H9 (cell line): ENCODE data around the gene MYL2. TPM values are rescaled to one million over a fixed set of nuclear protein-coding genes. Genes with fewer than 3 reads are reported as not detected.
A peak's percentile ranks its signal among the peaks of the same experiment; 100 is the strongest.

Experiments
- DNase-seq: peaks from one replicate; pipeline ENCODE4 v3.0.0-alpha.2; 2017
- H2AFZ ChIP-seq: one replicate; pipeline ENCODE4 v1.6.1; 2013; ENCODE audit warnings: mild to moderate bottlenecking, low read length, control low read depth, moderate library complexity
- H2AK5ac ChIP-seq: 2 replicates; pipeline ENCODE4 v1.6.1; 2013; ENCODE audit warnings: low read length, control low read depth, mixed read lengths; ENCODE audit not compliant: insufficient read length
- H2BK120ac ChIP-seq: one replicate; pipeline ENCODE4 v1.6.1; 2013; ENCODE audit warnings: low read depth, mild to moderate bottlenecking, low read length, control low read depth, inconsistent platforms; ENCODE audit not compliant: poor library complexity, severe bottlenecking
- H2BK12ac ChIP-seq: 2 replicates; pipeline ENCODE4 v1.6.1; 2013; ENCODE audit warnings: low read length, control low read depth, mixed read lengths, low read depth; ENCODE audit not compliant: insufficient read length
- H2BK15ac ChIP-seq: 2 replicates; pipeline ENCODE4 v1.6.1; 2013; ENCODE audit warnings: low read depth, low read length, control low read depth
- H2BK20ac ChIP-seq: one replicate; pipeline ENCODE4 v1.6.1; 2013; ENCODE audit warnings: low read depth, mild to moderate bottlenecking, low read length, control low read depth, inconsistent platforms; ENCODE audit not compliant: poor library complexity, severe bottlenecking
- H2BK5ac ChIP-seq: 2 replicates; pipeline ENCODE4 v1.6.1; 2013; ENCODE audit warnings: low read length, control low read depth, mixed read lengths; ENCODE audit not compliant: insufficient read length
- H3K14ac ChIP-seq: 2 replicates; pipeline ENCODE4 v1.6.1; 2013; ENCODE audit warnings: low read length, control low read depth; ENCODE audit not compliant: insufficient read depth
- H3K18ac ChIP-seq: 2 replicates; pipeline ENCODE4 v1.6.1; 2013; ENCODE audit warnings: low read depth, mild to moderate bottlenecking, mixed read lengths, low read length, control low read depth; ENCODE audit not compliant: insufficient read length
- H3K23ac ChIP-seq: 2 replicates; pipeline ENCODE4 v1.6.1; 2013; ENCODE audit warnings: low read length, control low read depth, mixed read lengths, low read depth; ENCODE audit not compliant: insufficient read length
- H3K23me2 ChIP-seq: 2 replicates; pipeline ENCODE4 v1.6.1; 2013; ENCODE audit warnings: low read depth, mild to moderate bottlenecking, mixed read lengths, low read length, control low read depth; ENCODE audit not compliant: insufficient read length, poor library complexity, severe bottlenecking
- H3K27ac ChIP-seq: 2 replicates; pipeline ENCODE4 v1.5.1; 2013; ENCODE audit warnings: low read length, control low read depth, mixed read lengths, low read depth; ENCODE audit not compliant: insufficient read length
- H3K27me3 ChIP-seq: 2 replicates; pipeline ENCODE4 v1.6.1; 2013; ENCODE audit warnings: low read length, control low read depth, inconsistent platforms; ENCODE audit not compliant: insufficient read depth
- H3K4ac ChIP-seq: 2 replicates; pipeline ENCODE4 v1.6.1; 2013; ENCODE audit warnings: low read depth, mild to moderate bottlenecking, control low read depth, inconsistent platforms, low read length, moderate library complexity
- H3K4me1 ChIP-seq: 2 replicates; pipeline ENCODE4 v1.6.1; 2013; ENCODE audit warnings: low read length, control low read depth, inconsistent platforms; ENCODE audit not compliant: insufficient read depth
- H3K4me2 ChIP-seq: 2 replicates; pipeline ENCODE4 v1.6.1; 2013; ENCODE audit warnings: low read length, control low read depth, mixed read lengths; ENCODE audit not compliant: insufficient read length, insufficient read depth
- H3K56ac ChIP-seq: 2 replicates; pipeline ENCODE4 v1.6.1; 2013; ENCODE audit warnings: low read depth, mild to moderate bottlenecking, mixed read lengths, low read length, control low read depth; ENCODE audit not compliant: insufficient read length
- H3K79me1 ChIP-seq: 2 replicates; pipeline ENCODE4 v1.6.1; 2013; ENCODE audit warnings: low read depth, mild to moderate bottlenecking, moderate library complexity, low read length, control low read depth, inconsistent platforms; ENCODE audit not compliant: insufficient read depth, poor library complexity, severe bottlenecking
- H3K79me2 ChIP-seq: 2 replicates; pipeline ENCODE4 v1.6.1; 2013; ENCODE audit warnings: low read length, control low read depth, inconsistent platforms; ENCODE audit not compliant: insufficient read depth
- H3K9ac ChIP-seq: 2 replicates; pipeline ENCODE4 v1.6.1; 2013; ENCODE audit warnings: low read length, control low read depth, mixed read lengths; ENCODE audit not compliant: insufficient read length; ENCODE audit errors: extremely low read depth
- H3K9me3 ChIP-seq: one replicate; pipeline ENCODE4 v1.6.1; 2013; ENCODE audit warnings: low read depth, low read length, inconsistent platforms; ENCODE audit not compliant: control insufficient read depth
- H3T11ph ChIP-seq: one replicate; pipeline ENCODE4 v1.6.1; 2013; ENCODE audit warnings: mild to moderate bottlenecking, low read length, control low read depth, inconsistent platforms
- H4K20me1 ChIP-seq: one replicate; pipeline ENCODE4 v1.6.1; 2013; ENCODE audit not compliant: control insufficient read depth, insufficient read length, insufficient read depth
- H4K5ac ChIP-seq: 2 replicates; pipeline ENCODE4 v1.6.1; 2013; ENCODE audit warnings: low read depth, mild to moderate bottlenecking, mixed read lengths, low read length, control low read depth; ENCODE audit not compliant: insufficient read length
- H4K8ac ChIP-seq: replicated peaks from 2 replicates; pipeline ENCODE4 v1.6.1; 2013; ENCODE audit warnings: low read length, control low read depth, mixed read lengths, low read depth; ENCODE audit not compliant: insufficient read length
- H4K91ac ChIP-seq: 2 replicates; pipeline ENCODE4 v1.6.1; 2013; ENCODE audit warnings: low read depth, mild to moderate bottlenecking, moderate library complexity, mixed read lengths, low read length, control low read depth; ENCODE audit not compliant: insufficient read length
- H3K27ac Mint-ChIP-seq, 3 experiments: 2 replicates in 2 of 3; 3 replicates in 1 of 3; pipeline ENCODE4 v1.8.0; 2020 to 2021; ENCODE audit warnings: mixed read lengths in 3 of 3, mild to moderate bottlenecking in 1 of 3, moderate library complexity in 1 of 3
- H3K27me3 Mint-ChIP-seq: 2 replicates; pipeline ENCODE4 v1.8.0; 2021; ENCODE audit warnings: low read depth, mild to moderate bottlenecking, moderate library complexity, mixed read lengths
- H3K36me3 Mint-ChIP-seq, 3 experiments: 2 replicates in 2 of 3; 3 replicates in 1 of 3; pipeline ENCODE4 v1.8.0; 2020 to 2021; ENCODE audit warnings: low read depth in 3 of 3, mixed read lengths in 3 of 3; ENCODE audit not compliant: insufficient read depth in 1 of 3
- H3K4me1 Mint-ChIP-seq, 2 experiments: 2 replicates each; pipeline ENCODE4 v1.8.0; 2020; ENCODE audit warnings: mixed read lengths in 2 of 2
- H3K4me3 Mint-ChIP-seq, 2 experiments: 2 replicates in 1 of 2; 3 replicates in 1 of 2; pipeline ENCODE4 v1.8.0; 2020 to 2021; ENCODE audit warnings: mild to moderate bottlenecking in 2 of 2, mixed read lengths in 2 of 2, moderate library complexity in 1 of 2
- H3K9me3 Mint-ChIP-seq, 2 experiments: 2 replicates in 1 of 2; 3 replicates in 1 of 2; pipeline ENCODE4 v1.8.0; 2020; ENCODE audit warnings: mild to moderate bottlenecking in 2 of 2, mixed read lengths in 2 of 2, moderate library complexity in 1 of 2
- CTCF ChIP-seq: fragments of 200-600 bp; sonication (generic); conservative IDR thresholded peaks from 3 replicates; pipeline ENCODE4 v1.8.0; 2021; ENCODE audit warnings: antibody characterized with exemption, mild to moderate bottlenecking
- WGBS: extraction: QIAGEN DNeasy Blood & Tissue Kit; methylation state at CpG from one replicate; pipeline ENCODE4 v1.1.7; 2013; ENCODE audit warnings: missing lambda C conversion rate, low lambda C conversion rate, mixed read lengths; ENCODE audit not compliant: insufficient read length; ENCODE audit errors: extremely low coverage; 5-methylcytosine and 5-hydroxymethylcytosine counted together
- total RNA-seq: library from RNA; stranded (reverse); gene quantifications from 2 replicates; pipeline ENCODE4 v1.2.1, GENCODE V29; 2021

The MYL2 gene
- total RNA-seq, 1 experiment from 2014 or later, result not detected

- Histone ChIP-seq H2BK120ac (no peak overlapping the region), H3K14ac (no peak overlapping the region; the same call in 1 of the 2 replicates), H3K23ac (no peak overlapping the region), H3K27me3 (no peaks in the 10 kb centered on the region), H2BK5ac (no peak overlapping the region), H3K9me3 (no peaks in the 10 kb centered on the region), H3K4me2 (no peak overlapping the region), H3T11ph (no peak overlapping the region), H3K4ac (no peak overlapping the region), H2BK20ac (no peak overlapping the region), H4K5ac (no peak overlapping the region), H3K9ac (no peak overlapping the region), H3K79me2 (no peaks in the 10 kb centered on the region), H3K4me1 (peaks cover 3% of the 10 kb centered on the region; the same call in 1 of the 2 replicates), H2AK5ac (no peak overlapping the region), H4K91ac (no peak overlapping the region), H3K79me1 (no peaks in the 10 kb centered on the region), H3K23me2 (no peaks in the 10 kb centered on the region), H4K20me1 (no peaks in the 10 kb centered on the region), H2BK12ac (no peak overlapping the region), H2AFZ (no peak overlapping the region), H3K27ac (no peak overlapping the region), H4K8ac (no peak overlapping the region), H2BK15ac (no peak overlapping the region), H3K56ac (no peak overlapping the region), H3K18ac (no peak overlapping the region)
- TF ChIP-seq CTCF, result peak; percentile 74
- DNase-seq, result peak; percentile 62
- Mint-ChIP-seq H3K4me1 (peaks cover 46 to 52% of the 10 kb centered on the region in 2 experiments), H3K4me3 (no peak overlapping the region), H3K9me3 (0 out of 5 replicates have a peak, but pooled peaks cover 0 to 4% of the 10 kb centered on the region in 2 experiments), H3K27ac (no peak overlapping the region), H3K27me3 (no peaks in the 10 kb centered on the region), H3K36me3 (no peaks in the 10 kb centered on the region; a peak in 1 of 7 replicates)
- no CpG with 5 or more reads among the region's 11 CpGs for WGBS
Observed at GRCh38 chr12:110932046-110932445, 11.7 kb upstream of the MYL2 start.
